Measurements from ENCODE around the gene MAML2.

The MAML2 gene

DNA sequence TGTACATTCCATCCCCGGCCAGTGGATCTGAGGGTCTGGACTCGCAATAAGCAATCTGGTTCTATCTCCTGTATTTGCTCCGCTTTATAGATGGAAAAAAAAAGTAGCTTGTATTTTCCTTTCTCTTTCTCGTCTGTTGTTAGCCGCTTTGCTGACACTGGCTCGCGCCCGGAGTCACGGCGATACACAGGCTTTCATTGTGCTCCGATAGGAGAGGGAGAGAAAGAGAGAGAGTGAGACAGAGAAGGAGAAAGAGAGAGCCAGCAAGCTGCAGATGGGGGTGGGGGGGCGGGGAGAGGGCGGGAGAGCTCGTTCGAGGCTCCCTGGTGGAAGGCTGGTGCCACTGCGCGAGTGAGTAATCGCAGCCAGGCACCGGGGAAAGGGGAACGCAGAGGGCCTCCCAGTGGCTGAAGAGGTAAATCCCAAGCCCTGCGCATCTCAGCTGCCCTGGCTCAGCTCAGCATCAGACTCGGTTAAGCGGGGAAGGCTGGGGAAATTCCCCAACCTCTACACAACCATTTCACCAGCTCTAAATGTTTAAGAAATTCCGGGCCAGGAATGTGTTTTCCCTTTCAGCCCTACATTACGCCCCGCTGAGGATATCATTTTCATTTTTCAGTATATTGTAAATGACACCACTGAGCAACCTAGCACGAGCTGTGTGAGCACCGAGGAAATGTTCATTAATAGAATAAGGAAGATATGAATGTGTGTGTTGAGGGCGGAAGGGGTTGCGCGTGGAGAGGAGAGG lies at the start of gene MAML2:
Gene MAML2, minus strand, starts transcription at position 235 of the 751 bp plus-strand sequence. CDS start 1,300 bp downstream, outside the sequence.
- DNase-seq = peak; percentile 89

GRCh38 chr11:96391698-96392307 lies 48.8 kb upstream of the MAML2 start:
- no peak for DNase-seq

GRCh38 chr11:96390488-96390792 lies 47.4 kb upstream of the MAML2 start:
- no peak for DNase-seq

DNA sequence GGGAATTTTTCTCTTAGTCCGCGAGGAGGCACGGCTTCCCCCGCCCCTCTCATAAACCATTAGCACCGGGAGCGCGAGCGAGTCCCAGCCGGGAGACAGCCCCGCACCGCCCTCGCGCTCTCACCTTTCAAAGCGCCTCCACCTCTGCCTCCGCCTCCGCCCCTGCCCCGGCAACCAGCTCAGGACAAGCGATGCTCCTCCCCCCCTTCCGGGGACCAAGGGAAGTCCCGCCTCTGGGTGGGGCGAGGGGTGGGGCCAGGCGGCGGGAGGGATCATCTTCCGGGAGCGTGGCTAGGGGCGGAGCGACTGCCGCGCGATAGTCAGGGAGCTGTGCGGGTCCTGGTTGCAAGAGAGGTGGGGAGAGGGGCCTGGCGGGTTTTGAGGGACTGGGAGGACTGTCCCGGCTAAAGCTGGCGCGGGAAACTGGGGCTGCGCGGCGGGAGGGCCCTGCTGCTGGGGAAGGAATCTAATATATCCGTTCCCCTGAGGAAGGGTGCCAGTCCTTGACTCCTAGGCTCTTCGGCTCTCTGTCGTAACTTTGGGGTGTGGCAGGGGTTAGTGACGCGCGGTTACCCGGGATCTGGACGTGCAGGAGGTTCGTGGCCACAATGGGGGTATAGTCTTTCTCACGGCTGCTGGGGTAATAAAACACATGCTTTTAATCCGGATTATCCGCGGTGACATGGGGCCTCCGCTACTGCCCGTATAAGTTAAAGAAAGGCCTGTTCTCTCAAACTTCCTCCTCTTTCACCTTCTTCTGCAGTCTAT lies 46.9 kb upstream of the MAML2 start, which contains the start of the genes CCDC82 and JRKL:
Gene CCDC82, minus strand, starts transcription at position 193 of the 768 bp plus-strand sequence. CDS start 5,165 bp downstream, outside the sequence.
Gene JRKL, plus strand, starts transcription at position 294 of the 768 bp plus-strand sequence. CDS start 637 bp downstream, outside the sequence.
- DNase-seq = peak; percentile 94

DNA sequence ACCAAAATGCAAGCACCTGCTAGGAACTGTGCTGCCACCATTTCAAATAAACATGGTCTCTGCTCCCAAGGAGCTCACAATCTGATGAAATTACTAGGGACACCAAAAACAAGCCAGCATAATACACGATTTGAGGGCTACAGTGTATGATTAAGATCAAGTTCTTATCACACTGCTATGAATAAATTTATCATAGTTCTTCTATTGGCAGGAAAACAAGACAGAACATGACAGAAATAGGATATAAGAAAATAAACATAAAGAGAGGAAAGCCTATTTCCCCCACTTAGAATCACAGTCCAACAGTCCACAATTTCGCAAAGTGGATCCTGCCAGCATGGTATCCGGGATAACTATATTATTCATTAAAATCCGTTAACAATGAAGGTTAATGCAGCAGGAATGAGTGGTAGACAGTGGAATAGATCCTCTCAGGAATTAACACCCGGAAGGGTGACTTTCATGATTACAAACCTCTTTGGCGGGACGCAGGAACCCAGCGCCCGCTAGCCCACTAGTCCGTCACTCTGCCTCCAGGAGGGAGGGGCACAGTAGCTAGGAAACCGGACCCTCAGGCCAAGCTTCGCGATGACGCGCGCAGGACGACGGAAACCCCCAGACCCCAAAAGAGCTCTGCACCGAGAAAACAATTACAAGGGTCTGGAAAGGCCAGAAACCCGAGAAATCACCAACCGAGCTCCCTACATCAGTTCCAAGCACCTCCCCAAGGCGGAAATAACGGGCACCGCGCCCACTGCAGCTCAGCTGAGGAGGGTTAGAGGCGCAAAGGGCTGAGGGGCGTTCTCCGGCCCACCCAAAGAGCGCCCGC lies 46.1 kb upstream of the MAML2 start:
- peak; percentile 77 for DNase-seq

DNA sequence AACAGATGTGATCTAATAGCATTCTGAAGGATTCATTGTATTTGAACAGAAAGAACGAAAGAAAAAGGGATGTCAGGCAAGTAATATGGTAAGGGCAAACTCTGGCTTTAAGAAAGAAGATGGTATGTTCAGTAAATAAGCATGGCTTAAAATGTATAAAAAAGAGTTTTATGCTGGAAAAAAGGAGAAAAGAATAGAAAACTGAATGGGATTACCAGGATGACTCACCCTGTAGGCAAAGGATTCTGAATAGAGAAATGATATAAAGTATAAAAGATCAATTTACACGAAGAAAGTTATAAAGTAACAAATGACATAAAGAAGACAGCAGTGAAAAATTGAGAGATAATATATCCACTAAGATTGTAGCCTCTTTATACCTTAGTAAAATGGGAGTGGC lies 42.2 kb upstream of the MAML2 start:
- no peak for DNase-seq

DNA sequence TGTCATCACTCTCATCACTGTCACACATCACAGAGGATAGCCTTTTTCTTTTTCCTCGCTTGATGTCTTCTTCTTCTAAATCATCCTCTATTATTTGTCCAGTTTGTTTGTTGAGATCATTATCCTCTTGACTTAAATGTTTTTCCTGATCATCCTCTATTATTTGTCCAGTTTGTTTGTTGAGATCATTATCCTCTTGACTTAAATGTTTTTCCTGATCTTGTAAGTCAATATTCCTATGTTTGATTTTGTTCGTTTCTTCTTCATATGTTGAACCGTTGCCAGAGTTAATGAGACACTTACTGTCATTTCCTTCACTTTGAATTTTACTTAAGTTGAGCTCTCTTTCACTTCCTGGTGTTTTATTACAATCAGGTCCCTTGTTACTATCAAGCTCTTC lies 41.2 kb upstream of the MAML2 start:
- DNase-seq = no peak

GRCh38 chr11:96376796-96377195 lies 33.8 kb upstream of the MAML2 start:
- DNase-seq = no peak

- DNase-seq = no peak
Observed at GRCh38 chr11:96373826-96374225, 30.8 kb upstream of the MAML2 start.

- DNase-seq = no peak
Observed at GRCh38 chr11:96367342-96367741, 24.3 kb upstream of the MAML2 start.

DNA sequence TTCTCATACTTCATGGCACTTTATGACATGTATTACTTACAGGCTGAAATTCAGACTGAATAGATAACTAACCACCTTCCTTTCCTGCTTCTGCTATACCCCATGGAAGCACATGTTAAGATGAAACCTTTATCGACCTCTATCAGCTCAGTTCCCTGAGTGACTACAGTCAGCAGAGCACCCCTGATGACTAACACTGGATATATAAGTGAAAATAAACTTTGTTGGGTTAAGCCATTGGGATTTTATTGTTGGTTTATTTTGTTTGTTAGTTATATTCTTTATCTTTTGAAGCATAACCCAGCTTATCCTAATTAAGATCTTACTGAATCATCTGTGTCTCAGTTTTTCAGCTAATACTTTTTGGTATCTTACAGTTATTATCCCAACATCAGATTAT lies 23.0 kb upstream of the MAML2 start:
- DNase-seq = no peak

DNA sequence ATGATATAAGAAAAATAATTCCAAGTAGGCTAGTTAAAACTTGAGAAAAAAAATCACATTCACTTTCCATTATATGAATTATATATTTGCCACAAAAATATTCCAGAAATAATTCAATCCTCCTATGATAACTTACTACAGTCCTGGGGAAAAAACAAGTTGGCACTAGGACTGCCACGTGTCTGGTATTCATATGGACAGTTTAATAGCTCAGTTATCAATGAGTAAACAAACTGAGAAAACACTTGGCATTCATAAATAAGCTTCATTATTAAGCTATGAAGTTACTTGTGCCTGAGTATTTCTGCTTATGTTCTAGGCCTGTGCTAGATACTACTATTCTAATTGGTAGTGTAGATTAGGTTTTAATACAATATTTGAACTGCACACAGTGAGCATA lies 22.5 kb upstream of the MAML2 start:
- DNase-seq = no peak

DNA sequence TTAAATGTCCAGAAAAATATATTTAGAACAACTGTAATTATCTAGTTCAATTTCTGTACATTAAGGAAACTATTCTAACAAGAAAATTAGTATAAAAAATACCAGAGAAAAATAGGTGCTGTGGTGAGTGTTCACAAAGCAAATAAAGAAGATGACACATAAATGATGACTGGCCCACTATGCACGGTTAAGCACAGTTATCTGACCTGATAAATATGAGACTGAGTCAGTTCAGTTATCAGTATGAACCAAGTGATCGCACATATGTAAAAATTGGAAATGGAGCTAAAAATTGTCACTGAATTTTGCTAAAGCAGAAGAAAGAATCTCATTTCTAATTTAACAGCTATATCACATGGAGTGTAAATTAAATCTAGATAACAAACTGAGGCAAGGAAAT lies 18.8 kb upstream of the MAML2 start:
- DNase-seq = no peak

DNA sequence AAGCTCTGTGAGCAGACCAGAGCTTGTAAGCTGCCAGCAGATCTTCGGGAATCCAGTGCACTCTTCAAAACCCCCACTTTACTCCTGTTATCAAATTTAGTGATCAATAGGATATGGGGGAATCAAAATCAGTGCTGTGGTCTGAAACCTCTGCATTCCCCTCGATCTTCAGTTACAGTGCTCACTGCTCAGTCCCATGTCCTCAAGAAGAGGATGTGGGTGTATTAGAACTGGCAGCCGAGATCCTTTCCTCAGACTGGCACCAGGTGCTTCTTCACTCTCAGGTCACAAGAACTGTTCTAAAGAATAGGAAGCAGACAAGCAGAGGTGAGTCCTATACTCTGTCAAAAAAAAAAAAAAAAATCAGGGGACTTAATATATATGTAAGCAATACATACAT lies 15.3 kb upstream of the MAML2 start:
- no peak for DNase-seq

DNA sequence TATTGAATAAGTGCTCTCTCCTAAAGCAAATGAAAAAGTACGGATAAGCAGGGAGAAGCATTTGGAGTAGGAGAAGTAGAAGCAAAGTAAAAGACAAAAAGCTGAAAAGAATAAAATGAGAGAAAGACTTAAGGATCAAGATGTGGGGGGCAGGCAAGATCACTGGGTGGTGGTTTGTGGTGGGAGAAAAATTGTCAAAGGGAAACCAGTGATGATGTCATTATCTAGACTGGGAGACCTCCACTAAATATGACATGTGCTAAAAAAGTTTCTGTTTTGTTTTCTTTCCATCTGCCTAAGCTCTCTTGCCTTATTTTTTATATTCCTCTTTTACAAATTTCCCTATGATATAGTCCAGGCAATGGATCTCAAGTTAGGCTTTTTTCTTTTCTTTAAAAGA lies 14.8 kb upstream of the MAML2 start:
- no peak for DNase-seq

GRCh38 chr11:96356848-96357247 lies 13.9 kb upstream of the MAML2 start:
- DNase-seq = no peak

GRCh38 chr11:96342014-96342960 lies 708 bp downstream of the MAML2 start:
- DNase-seq = no peak

DNA sequence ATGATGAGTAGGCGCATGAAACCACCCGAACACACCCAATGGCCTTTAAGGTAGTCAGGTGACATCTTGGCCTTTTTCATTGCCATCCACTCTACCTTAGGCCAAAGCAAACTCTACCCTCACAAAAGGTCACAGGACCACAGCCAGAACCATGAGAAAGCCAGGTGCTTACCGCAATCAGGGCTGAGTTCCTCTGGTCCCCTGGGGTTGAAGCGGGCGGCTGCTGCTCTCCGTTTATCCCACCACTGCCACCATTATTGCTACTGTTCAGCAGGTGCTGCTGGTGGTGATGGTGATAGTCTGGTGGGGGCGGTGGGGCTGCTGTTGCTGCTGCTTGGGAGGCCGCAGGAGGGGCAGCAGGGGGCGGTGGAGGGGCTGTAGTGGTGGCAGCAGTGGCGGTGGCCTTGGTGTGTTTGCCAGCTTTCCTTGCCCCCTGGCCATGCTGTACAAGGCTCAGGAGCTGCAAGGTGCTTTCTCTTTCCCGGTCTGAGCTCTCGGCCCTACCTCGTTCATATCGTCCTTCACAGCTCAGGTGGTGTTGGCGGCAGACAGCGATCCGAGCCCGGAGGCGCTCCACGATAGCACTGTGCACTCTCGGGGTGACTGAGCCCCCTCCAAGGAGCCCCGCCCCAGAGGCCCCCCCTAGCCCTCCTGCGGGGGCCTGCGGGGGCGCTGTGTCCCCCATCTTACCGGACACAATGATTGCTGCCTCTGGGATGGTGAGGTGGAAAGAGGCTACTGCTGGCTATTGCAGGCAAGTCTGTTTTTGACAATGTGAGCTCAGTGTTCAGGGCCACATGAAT lies 1.6 kb downstream of the MAML2 start:
- no peak for DNase-seq

GRCh38 chr11:96340555-96340885 lies 2.5 kb downstream of the MAML2 start:
- no peak for DNase-seq

GRCh38 chr11:96339706-96340554 lies 3.1 kb downstream of the MAML2 start:
- DNase-seq = no peak

Data from NCI-H2171 treated with DMSO at 0.1 percent for 48 hours (cell line).